HL-60 (cell line): ENCODE measurements around the gene CLNK.

Experiments used
- DNase-seq, 2 experiments: peaks; one replicate each; pipeline ENCODE4 v3.0.0-alpha.2; 2010 to 2020; ENCODE audit warnings: low read depth in 1 of 2, low spot score in 1 of 2
- H3K27ac ChIP-seq: fragments of 250-450 bp; sonication (Bioruptor Pico); replicated peaks from 2 replicates; pipeline ENCODE4 v1.5.1; 2020; ENCODE audit warnings: mild to moderate bottlenecking, moderate library complexity
- H3K27me3 ChIP-seq: fragments of 250-450 bp; sonication (Bioruptor Pico); 2 replicates; pipeline ENCODE4 v1.5.1; 2021; ENCODE audit warnings: mild to moderate bottlenecking, moderate library complexity; ENCODE audit not compliant: insufficient read depth, poor library complexity, severe bottlenecking
- H3K4me3 ChIP-seq: replicated peaks from 2 replicates; pipeline ENCODE4 v1.5.1; 2011; ENCODE audit warnings: mild to moderate bottlenecking, control low read depth, low read length; ENCODE audit not compliant: insufficient read depth
- GABPA ChIP-seq: IDR thresholded peaks from 2 replicates; pipeline ENCODE4 v1.6.1; 2012; ENCODE audit warnings: low read depth
- POLR2AphosphoS5 ChIP-seq: IDR thresholded peaks from 2 replicates; pipeline ENCODE4 v1.6.1; 2012; ENCODE audit warnings: low read depth
- SPI1 ChIP-seq: IDR thresholded peaks from 2 replicates; pipeline ENCODE4 v1.6.1; 2012; ENCODE audit warnings: low read depth, mild to moderate bottlenecking, borderline replicate concordance
- TF ChIP-seq, protein P1 (sequence below): IDR thresholded peaks from one replicate; pipeline ENCODE4 v1.5.1; 2011; ENCODE audit warnings: low read length, control low read depth, inconsistent platforms; ENCODE audit not compliant: insufficient read depth
- TF ChIP-seq, protein P2 (sequence below): IDR thresholded peaks from 2 replicates; pipeline ENCODE4 v1.6.1; 2012; ENCODE audit warnings: low read depth; ENCODE audit not compliant: insufficient replicate concordance

CLNK gene

DNA sequence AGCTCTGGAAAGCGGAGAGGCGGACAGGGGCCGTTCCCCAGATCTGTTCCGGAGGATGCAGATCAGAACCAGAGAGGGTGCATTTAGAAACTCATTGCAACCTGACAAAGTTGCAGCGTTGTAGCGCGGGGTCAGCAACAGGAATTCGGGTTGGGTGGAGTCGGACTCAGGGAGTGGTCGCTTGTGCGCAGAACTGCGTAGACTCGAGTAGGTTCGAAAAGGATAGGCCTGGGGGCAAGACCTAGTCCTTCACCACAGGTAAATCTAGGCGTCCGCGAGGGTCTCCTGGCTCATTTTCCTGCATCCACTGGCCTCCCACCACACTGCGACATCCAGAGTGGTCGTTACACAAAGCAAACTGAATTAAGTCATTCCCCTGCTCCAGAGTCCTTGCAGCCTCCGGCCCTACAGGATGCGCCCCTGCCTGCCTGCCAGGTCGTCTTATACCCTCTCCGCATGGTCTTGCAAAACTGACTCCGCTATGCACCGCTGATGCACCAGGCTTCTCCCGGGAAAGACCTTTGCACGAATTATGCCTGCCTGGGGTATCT, 222.6 kb downstream of the CLNK start:
- H3K27me3 ChIP-seq, result peaks cover 22% of the 10 kb centered on the region
- DNase-seq, result no peak
- no peak overlapping the region for H3K27ac ChIP-seq
- TF ChIP-seq SPI1 (no peak), POLR2AphosphoS5 (no peak), GABPA (no peak)
- TF ChIP-seq, protein P1, sequence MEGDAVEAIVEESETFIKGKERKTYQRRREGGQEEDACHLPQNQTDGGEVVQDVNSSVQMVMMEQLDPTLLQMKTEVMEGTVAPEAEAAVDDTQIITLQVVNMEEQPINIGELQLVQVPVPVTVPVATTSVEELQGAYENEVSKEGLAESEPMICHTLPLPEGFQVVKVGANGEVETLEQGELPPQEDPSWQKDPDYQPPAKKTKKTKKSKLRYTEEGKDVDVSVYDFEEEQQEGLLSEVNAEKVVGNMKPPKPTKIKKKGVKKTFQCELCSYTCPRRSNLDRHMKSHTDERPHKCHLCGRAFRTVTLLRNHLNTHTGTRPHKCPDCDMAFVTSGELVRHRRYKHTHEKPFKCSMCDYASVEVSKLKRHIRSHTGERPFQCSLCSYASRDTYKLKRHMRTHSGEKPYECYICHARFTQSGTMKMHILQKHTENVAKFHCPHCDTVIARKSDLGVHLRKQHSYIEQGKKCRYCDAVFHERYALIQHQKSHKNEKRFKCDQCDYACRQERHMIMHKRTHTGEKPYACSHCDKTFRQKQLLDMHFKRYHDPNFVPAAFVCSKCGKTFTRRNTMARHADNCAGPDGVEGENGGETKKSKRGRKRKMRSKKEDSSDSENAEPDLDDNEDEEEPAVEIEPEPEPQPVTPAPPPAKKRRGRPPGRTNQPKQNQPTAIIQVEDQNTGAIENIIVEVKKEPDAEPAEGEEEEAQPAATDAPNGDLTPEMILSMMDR, result no peak
- TF ChIP-seq, protein P2, sequence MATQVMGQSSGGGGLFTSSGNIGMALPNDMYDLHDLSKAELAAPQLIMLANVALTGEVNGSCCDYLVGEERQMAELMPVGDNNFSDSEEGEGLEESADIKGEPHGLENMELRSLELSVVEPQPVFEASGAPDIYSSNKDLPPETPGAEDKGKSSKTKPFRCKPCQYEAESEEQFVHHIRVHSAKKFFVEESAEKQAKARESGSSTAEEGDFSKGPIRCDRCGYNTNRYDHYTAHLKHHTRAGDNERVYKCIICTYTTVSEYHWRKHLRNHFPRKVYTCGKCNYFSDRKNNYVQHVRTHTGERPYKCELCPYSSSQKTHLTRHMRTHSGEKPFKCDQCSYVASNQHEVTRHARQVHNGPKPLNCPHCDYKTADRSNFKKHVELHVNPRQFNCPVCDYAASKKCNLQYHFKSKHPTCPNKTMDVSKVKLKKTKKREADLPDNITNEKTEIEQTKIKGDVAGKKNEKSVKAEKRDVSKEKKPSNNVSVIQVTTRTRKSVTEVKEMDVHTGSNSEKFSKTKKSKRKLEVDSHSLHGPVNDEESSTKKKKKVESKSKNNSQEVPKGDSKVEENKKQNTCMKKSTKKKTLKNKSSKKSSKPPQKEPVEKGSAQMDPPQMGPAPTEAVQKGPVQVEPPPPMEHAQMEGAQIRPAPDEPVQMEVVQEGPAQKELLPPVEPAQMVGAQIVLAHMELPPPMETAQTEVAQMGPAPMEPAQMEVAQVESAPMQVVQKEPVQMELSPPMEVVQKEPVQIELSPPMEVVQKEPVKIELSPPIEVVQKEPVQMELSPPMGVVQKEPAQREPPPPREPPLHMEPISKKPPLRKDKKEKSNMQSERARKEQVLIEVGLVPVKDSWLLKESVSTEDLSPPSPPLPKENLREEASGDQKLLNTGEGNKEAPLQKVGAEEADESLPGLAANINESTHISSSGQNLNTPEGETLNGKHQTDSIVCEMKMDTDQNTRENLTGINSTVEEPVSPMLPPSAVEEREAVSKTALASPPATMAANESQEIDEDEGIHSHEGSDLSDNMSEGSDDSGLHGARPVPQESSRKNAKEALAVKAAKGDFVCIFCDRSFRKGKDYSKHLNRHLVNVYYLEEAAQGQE, result no peak
- no peak overlapping the region; the same call in 1 of the 2 replicates for H3K4me3 ChIP-seq

- H3K27ac ChIP-seq, result no peak overlapping the region
- peak; percentile 40 to 49 for DNase-seq
- peaks cover 22% of the 10 kb centered on the region for H3K27me3 ChIP-seq
- TF ChIP-seq, protein P1, result peak; percentile 82
- no peak for TF ChIP-seq POLR2AphosphoS5
- peak overlapping the region; percentile 24; the same call in 1 of the 2 replicates for H3K4me3 ChIP-seq
These were observed 223.3 kb downstream of the CLNK start for GRCh38 chr4:10461091-10461849.

DNA sequence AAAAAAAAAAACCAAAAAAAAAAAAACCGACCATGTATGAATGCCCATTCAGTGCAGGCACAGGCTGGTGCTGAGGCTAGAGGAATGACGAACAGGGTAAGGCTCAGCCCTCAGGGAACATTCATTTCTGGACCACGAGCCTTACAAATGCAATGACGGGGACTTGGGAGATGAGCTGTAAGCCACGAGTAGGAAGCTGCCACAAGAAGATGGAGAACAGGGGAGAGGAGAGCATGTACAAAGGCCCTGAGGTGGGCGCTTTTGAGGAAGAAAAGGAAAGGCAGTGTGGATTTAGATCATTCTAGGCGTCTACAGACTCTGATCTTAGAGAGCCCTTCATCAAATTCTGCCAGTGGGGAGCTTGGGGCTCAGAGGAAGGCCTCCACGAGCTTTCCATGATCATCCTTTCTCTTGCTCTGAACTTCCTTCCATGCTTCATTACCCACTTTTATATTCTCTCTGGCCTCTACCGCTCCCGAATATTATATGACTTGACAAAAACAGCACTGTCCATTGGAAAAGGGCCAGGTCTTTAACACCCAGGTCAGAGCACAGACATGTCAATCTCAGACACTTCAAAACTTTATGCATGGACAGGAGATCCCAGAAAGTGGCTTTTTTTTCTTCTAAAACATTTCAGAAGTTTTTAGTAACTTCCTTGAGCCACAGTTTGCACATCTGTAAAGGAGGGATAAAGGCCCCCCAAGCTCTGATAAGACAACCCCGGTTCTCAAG, 224.1 kb downstream of the CLNK start:
- peaks cover 22% of the 10 kb centered on the region for H3K27me3 ChIP-seq
- no peak for DNase-seq
- H3K27ac ChIP-seq, result no peak overlapping the region
- no peak overlapping the region for H3K4me3 ChIP-seq
- TF ChIP-seq SPI1 (no peak), POLR2AphosphoS5 (no peak), GABPA (no peak)
- TF ChIP-seq, protein P1, result no peak
- TF ChIP-seq, protein P2, result no peak
